OCI-LY1 (cell line): ENCODE results near the gene GANAB.

Experiments used
- CTCF ChIP-seq: fragments of 200-600 bp; sonication (generic), shearing (Covaris generic); IDR thresholded peaks from 2 replicates; pipeline ENCODE4 v1.5.1; 2017; ENCODE audit warnings: mild to moderate bottlenecking, antibody characterized with exemption, low read length, moderate library complexity, mixed read lengths
- EZH2 ChIP-seq: fragments of 200-600 bp; sonication (generic), shearing (Covaris generic); IDR thresholded peaks from 2 replicates; pipeline ENCODE4 v1.8.0; 2017; ENCODE audit warnings: borderline replicate concordance, mixed run types, mild to moderate bottlenecking, antibody characterized with exemption, low read length, moderate library complexity, mixed read lengths

GRCh38 chr11:62680825-62681240, 34.4 kb upstream of the GANAB start:
- TF ChIP-seq CTCF (peak; percentile 58), EZH2 (no peak)
